ENCODE data around the gene CHKB. TPM values are rescaled to one million over a fixed set of nuclear protein-coding genes. Genes with fewer than 3 reads are reported as not detected.
A peak's percentile ranks its signal among the peaks of the same experiment; 100 is the strongest.

CHKB gene
- total RNA-seq, 2 experiments from 2014 or later, result 55.6 to 60.3 TPM

DNA sequence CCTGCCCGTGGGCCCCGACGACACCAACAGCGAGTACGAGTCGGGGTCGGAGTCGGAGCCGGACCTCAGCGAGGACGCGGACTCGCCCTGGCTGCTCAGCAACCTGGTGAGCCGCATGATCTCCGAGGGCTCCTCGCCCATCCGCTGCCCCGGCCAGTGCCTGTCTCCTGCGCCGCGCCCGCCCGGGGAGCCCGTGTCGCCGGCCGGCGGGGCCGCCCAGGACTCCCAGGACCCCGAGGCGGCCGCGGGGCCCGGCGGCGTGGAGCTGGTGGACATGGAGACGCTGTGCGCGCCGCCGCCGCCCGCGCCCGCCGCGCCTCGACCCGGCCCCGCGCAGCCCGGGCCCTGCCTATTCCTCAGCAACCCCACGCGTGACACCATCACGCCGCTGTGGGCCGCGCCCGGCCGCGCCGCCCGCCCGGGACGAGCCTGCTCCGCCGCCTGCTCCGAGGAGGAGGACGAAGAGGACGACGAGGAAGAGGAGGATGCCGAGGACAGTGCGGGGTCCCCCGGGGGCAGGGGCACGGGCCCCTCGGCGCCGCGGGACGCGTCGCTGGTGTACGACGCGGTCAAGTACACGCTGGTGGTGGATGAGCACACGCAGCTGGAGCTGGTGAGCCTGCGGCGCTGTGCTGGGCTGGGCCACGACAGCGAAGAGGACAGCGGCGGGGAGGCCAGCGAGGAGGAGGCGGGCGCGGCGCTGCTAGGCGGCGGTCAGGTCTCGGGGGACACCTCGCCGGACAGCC is 21.8 kb upstream of the CHKB start:
- H3K4me3 Mint-ChIP-seq, result no peak overlapping the region
- DNase-seq (no peak), ATAC-seq (no peak)
- no peaks in the 10 kb centered on the region for H3K9me3 Mint-ChIP-seq
- ChIA-PET POLR2A (interaction anchor here (1.1 to 1.7 kb wide), 2 partner anchors 22 to 78 kb away, joined by 3 to 4 read pairs; partner anchors contain the start of gene CHKB), CTCF (interaction anchor here (0.9 kb wide), 1 partner anchor 24 kb away, joined by 3 read pairs; the partner anchor contains the start of gene ARSA)
- intact Hi-C loops (cut with micrococcal nuclease), result no loop called here
- peaks cover 35% of the 10 kb centered on the region for H3K27me3 Mint-ChIP-seq
- peaks cover 6% of the 10 kb centered on the region for H3K4me1 Mint-ChIP-seq (ENCODE audit: low read depth)
- H3K27ac Mint-ChIP-seq, result no peak overlapping the region
- H3K36me3 Mint-ChIP-seq (ENCODE audit: low read depth), result no peaks in the 10 kb centered on the region
- TF ChIP-seq, protein P1, sequence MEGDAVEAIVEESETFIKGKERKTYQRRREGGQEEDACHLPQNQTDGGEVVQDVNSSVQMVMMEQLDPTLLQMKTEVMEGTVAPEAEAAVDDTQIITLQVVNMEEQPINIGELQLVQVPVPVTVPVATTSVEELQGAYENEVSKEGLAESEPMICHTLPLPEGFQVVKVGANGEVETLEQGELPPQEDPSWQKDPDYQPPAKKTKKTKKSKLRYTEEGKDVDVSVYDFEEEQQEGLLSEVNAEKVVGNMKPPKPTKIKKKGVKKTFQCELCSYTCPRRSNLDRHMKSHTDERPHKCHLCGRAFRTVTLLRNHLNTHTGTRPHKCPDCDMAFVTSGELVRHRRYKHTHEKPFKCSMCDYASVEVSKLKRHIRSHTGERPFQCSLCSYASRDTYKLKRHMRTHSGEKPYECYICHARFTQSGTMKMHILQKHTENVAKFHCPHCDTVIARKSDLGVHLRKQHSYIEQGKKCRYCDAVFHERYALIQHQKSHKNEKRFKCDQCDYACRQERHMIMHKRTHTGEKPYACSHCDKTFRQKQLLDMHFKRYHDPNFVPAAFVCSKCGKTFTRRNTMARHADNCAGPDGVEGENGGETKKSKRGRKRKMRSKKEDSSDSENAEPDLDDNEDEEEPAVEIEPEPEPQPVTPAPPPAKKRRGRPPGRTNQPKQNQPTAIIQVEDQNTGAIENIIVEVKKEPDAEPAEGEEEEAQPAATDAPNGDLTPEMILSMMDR (IDR thresholded peaks at IDR 0.05), result no peak

DNA sequence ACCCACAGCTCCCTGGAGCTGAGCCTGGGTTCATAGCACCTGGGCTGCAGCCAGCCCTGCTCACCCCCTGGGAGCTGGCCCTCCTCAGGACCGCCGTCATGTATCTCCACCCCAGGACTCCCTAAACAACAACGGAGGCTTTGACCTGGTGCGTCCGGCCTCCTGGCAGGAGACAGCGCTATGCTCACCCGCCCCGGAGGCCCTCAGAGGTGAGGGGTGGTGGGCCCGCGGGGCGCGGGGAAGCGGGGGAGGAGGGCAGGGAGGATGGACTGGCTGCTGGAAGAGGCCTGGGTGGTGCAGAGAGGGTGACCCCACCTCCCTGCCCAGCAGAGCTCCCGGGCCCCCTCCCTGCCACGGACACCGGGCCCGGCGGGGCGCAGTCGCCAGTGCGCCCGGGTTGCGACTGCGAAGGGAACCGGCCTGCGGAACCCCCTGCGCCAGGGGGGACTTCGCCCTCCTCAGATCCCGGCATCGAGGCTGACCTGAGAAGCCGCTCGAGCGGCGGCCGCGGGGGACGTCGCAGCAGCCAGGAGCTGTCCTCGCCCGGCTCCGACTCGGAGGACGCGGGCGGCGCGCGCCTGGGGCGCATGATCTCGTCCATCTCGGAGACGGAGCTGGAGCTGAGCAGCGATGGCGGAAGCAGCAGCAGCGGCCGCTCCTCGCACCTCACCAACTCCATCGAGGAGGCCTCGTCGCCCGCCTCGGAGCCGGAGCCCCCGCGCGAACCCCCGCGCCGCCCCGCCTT is 21.0 kb upstream of the CHKB start:
- peaks cover 35% of the 10 kb centered on the region for H3K27me3 Mint-ChIP-seq
- no peak overlapping the region for H3K4me3 Mint-ChIP-seq

DNA sequence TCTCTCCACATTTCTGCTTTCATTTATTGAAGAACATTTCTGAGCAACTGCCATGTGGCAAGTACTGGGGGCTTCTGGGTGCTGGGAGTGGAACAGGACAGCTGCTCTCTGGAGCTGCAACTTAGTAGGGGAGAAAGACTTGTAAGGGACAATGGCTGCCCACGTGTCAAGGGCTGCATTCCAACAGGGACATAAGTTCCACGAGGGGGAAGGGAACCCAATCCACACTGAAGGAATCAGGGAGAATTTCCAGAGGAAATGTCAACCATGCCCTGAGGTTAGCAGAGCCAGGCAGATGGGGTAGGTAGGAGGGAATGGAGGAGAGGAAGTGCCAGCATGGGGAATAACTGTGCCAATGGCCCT is 19.7 kb upstream of the CHKB start:
- ATAC-seq, result no peak
- H3K4me3 Mint-ChIP-seq, result no peak overlapping the region
- no peak for DNase-seq
- H3K27me3 Mint-ChIP-seq, result peaks cover 35% of the 10 kb centered on the region
- TF ChIP-seq, protein P1 (IDR thresholded peaks at IDR 0.05), result no peak
- H3K4me1 Mint-ChIP-seq (ENCODE audit: low read depth), result peaks cover 6% of the 10 kb centered on the region
- no peak overlapping the region for H3K27ac Mint-ChIP-seq
- CTCF ChIA-PET, result interaction anchor here (1.0 to 1.6 kb wide), 2 partner anchors 19 to 77 kb away, joined by 3 to 5 read pairs; partner anchors contain the start of gene SCO2
- no peaks in the 10 kb centered on the region for H3K9me3 Mint-ChIP-seq
- no peaks in the 10 kb centered on the region for H3K36me3 Mint-ChIP-seq (ENCODE audit: low read depth)
- POLR2A ChIA-PET, result interaction anchor here (0.6 to 1.7 kb wide), 4 partner anchors 20 to 77 kb away, joined by 3 to 5 read pairs (median 4); partner anchors contain the start of genes CHKB, SCO2 and SYCE3
- intact Hi-C loops (cut with micrococcal nuclease), result no loop called here

More for the DNA sequence above, 21.0 kb upstream of the CHKB start:
- CTCF ChIA-PET, result interaction anchor here (0.9 kb wide), 1 partner anchor 24 kb away, joined by 3 read pairs; the partner anchor contains the start of gene ARSA
- TF ChIP-seq, protein P1 (IDR thresholded peaks at IDR 0.05), result no peak
- ATAC-seq (no peak), DNase-seq (no peak)
- H3K36me3 Mint-ChIP-seq (ENCODE audit: low read depth), result no peaks in the 10 kb centered on the region
- peaks cover 6% of the 10 kb centered on the region for H3K4me1 Mint-ChIP-seq (ENCODE audit: low read depth)
- no peak overlapping the region for H3K27ac Mint-ChIP-seq
- intact Hi-C loops (cut with micrococcal nuclease), result no loop called here
- H3K9me3 Mint-ChIP-seq, result no peaks in the 10 kb centered on the region
- POLR2A ChIA-PET, result interaction anchor here (1.0 to 1.7 kb wide), 3 partner anchors 21 to 78 kb away, joined by 3 to 4 read pairs (median 4); partner anchors contain the start of genes CHKB and SCO2

DNA sequence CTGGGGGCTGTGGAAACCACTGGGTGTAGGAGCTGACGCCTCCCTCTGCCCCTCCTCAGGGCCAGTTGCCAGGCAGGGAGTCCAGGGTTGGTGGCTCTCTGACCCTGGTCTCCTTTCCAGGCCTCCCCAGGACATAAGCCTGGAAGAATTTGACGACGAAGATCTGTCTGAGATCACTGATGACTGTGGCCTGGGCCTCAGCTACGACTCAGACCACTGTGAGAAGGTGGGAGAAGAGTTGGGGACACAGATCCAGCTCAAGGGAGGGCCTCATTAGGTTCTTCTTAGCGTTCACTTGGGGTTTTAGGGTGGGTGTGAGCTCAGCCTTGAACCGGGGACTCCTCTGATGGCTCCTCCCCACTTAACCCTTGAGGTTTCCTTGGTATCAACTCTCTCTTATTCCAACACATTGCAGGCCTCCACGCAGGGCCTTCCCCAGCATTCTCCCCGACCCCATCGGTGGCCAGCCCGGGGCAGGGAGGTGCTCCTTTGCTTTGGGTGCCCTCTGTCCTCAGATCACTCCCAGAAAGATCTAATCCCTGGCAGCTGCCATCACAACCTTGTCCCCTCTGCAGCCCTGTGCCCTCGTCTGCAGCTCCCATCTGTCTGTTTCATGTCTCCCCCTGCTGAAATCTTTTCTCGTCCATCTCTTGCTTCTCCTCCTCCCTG is 19.2 kb upstream of the CHKB start:
- H3K27me3 Mint-ChIP-seq, result peaks cover 35% of the 10 kb centered on the region
- no peak for ATAC-seq

More for the DNA sequence above, 19.2 kb upstream of the CHKB start:
- DNase-seq, result no peak
- no peaks in the 10 kb centered on the region for H3K9me3 Mint-ChIP-seq
- no peak overlapping the region for H3K27ac Mint-ChIP-seq
- intact Hi-C loops (cut with micrococcal nuclease), result no loop called here
- peaks cover 6% of the 10 kb centered on the region for H3K4me1 Mint-ChIP-seq (ENCODE audit: low read depth)
- peaks cover under 1% of the 10 kb centered on the region for H3K36me3 Mint-ChIP-seq (ENCODE audit: low read depth)
- ChIA-PET CTCF (interaction anchor here (1.0 to 1.6 kb wide), 2 partner anchors 19 to 76 kb away, joined by 3 to 5 read pairs; partner anchors contain the start of gene SCO2), POLR2A (interaction anchor here (0.6 to 1.4 kb wide), 2 partner anchors 38 to 59 kb away, joined by 3 to 5 read pairs; partner anchors contain the start of gene SYCE3)
- peak overlapping the region; percentile 47 for H3K4me3 Mint-ChIP-seq
- TF ChIP-seq, protein P1 (IDR thresholded peaks at IDR 0.05), result no peak

Data from activated CD8-positive, alpha-beta T cell treated with anti-CD3 and anti-CD28 coated beads for 36 hours (primary cell).